Endothelial cell of umbilical vein (primary cell): ENCODE measurements around the gene SPSB2. TPM values are rescaled to one million over a fixed set of nuclear protein-coding genes. Genes with fewer than 3 reads are reported as not detected.

Source experiments
- BruUV-seq: library from RNA; stranded (reverse); fragments of 400-500 nt; replicated peaks from 2 replicates; lab custom pipeline; 2021; lab: Mats Ljungman, UMichigan
- CTCF ChIA-PET: fragments of 300-600, 350-600 bp; sonication (Branson Sonifier 250); formaldehyde crosslinking; loops from one replicate; lab custom pipeline; 2021; ENCODE audit warnings: antibody characterized with exemption, inconsistent platforms; lab: Charles Lee
- POLR2A ChIA-PET: fragments of 300-600, 350-600 bp; sonication (Branson Sonifier 250); formaldehyde crosslinking; loops from one replicate; lab custom pipeline; 2021; ENCODE audit warnings: antibody characterized with exemption, inconsistent platforms; lab: Charles Lee
- DNase-seq: peaks from one replicate; pipeline ENCODE4 v3.0.0-alpha.2; 2011; ENCODE audit warnings: low read depth, low spot score
- FAIRE-seq: peaks from 2 replicates; lab custom pipeline; 2011; peaks lifted over from hg19 to GRCh38; lab: Jason Lieb, UNC
- H2AFZ ChIP-seq: 2 replicates; pipeline ENCODE4 v1.6.0; 2012; ENCODE audit warnings: low read depth, low read length, control low read depth, inconsistent platforms
- H3K27ac ChIP-seq: 2 replicates; pipeline ENCODE4 v1.5.1; 2011; ENCODE audit warnings: low read depth, mild to moderate bottlenecking, control low read depth, low read length, moderate library complexity; ENCODE audit not compliant: insufficient read depth
- H3K27me3 ChIP-seq, 2 experiments: 2 replicates each; pipeline versions ENCODE4 v1.6.0 to v1.6.1; 2011; ENCODE audit warnings: low read length in 2 of 2, mixed read lengths in 1 of 2; ENCODE audit not compliant: control insufficient read depth in 2 of 2, insufficient read depth in 2 of 2
- H3K36me3 ChIP-seq, 2 experiments: 2 replicates in 1 of 2; 3 replicates in 1 of 2; pipeline ENCODE4 v1.5.1; 2011; ENCODE audit warnings: low read length in 2 of 2, mild to moderate bottlenecking in 1 of 2, moderate library complexity in 1 of 2; ENCODE audit not compliant: control insufficient read depth in 2 of 2, insufficient read depth in 2 of 2; ENCODE audit errors: extremely low read depth in 1 of 2
- H3K4me1 ChIP-seq: 3 replicates; pipeline ENCODE4 v1.5.1; 2011; ENCODE audit warnings: mild to moderate bottlenecking, low read length; ENCODE audit not compliant: control insufficient read depth, insufficient read depth; ENCODE audit errors: extremely low read depth
- H3K4me2 ChIP-seq: 2 replicates; pipeline ENCODE4 v1.6.1; 2011; ENCODE audit warnings: low read length, control low read depth, mixed read lengths; ENCODE audit not compliant: insufficient read depth
- H3K4me3 ChIP-seq, 3 experiments: fragments of 200-600 bp in 1 of 3; sonication (generic), shearing (Covaris generic) in 1 of 3; replicated peaks in 1 of 3; 2 replicates each; pipeline ENCODE4 v1.5.1; 2011 to 2016; ENCODE audit warnings: control low read depth in 3 of 3, low read length in 3 of 3, mild to moderate bottlenecking in 2 of 3, inconsistent platforms in 1 of 3, low read depth in 1 of 3, moderate library complexity in 1 of 3; ENCODE audit not compliant: insufficient read depth in 1 of 3
- H3K79me2 ChIP-seq: 2 replicates; pipeline ENCODE4 v1.6.0; 2012; ENCODE audit warnings: low read length, inconsistent platforms; ENCODE audit not compliant: control insufficient read depth, insufficient read depth
- H3K9ac ChIP-seq: replicated peaks from 2 replicates; pipeline ENCODE3; 2011; ENCODE audit warnings: low read length, control low read depth; ENCODE audit not compliant: insufficient read depth; ENCODE audit errors: extremely low read depth
- H3K9me1 ChIP-seq: replicated peaks from 3 replicates; pipeline ENCODE4 v1.6.0; 2011; ENCODE audit warnings: mild to moderate bottlenecking, low read length; ENCODE audit not compliant: control insufficient read depth, insufficient read depth; ENCODE audit errors: extremely low read depth
- H3K9me3 ChIP-seq: replicated peaks from 2 replicates; pipeline ENCODE4 v1.5.1; 2012; ENCODE audit warnings: low read length, inconsistent platforms; ENCODE audit not compliant: control insufficient read depth, insufficient read depth
- H4K20me1 ChIP-seq: replicated peaks from 2 replicates; pipeline ENCODE3; 2011; ENCODE audit warnings: mild to moderate bottlenecking, low read length; ENCODE audit not compliant: control insufficient read depth, insufficient read depth; ENCODE audit errors: extremely low read depth
- EZH2 ChIP-seq: IDR thresholded peaks from 2 replicates; pipeline ENCODE4 v1.6.1; 2012; ENCODE audit warnings: borderline replicate concordance, low read depth, mild to moderate bottlenecking, moderate library complexity, low read length, inconsistent platforms; ENCODE audit not compliant: severe bottlenecking
- FOS ChIP-seq: IDR thresholded peaks from 2 replicates; pipeline ENCODE4 v1.6.1; 2011; ENCODE audit warnings: mild to moderate bottlenecking, low read length, moderate library complexity, borderline replicate concordance; ENCODE audit not compliant: insufficient read depth
- GATA2 ChIP-seq: IDR thresholded peaks from 2 replicates; pipeline ENCODE4 v1.7.0; 2011; ENCODE audit warnings: low read depth, mild to moderate bottlenecking, moderate library complexity, mixed read lengths, low read length; ENCODE audit not compliant: insufficient read length, insufficient read depth
- JUN ChIP-seq: IDR thresholded peaks from 2 replicates; pipeline ENCODE4 v1.6.1; 2011; ENCODE audit warnings: borderline replicate concordance, low read depth; ENCODE audit not compliant: insufficient read length, insufficient read depth
- MYC ChIP-seq: IDR thresholded peaks from one replicate; pipeline ENCODE4 v1.6.1; 2011; ENCODE audit warnings: mild to moderate bottlenecking, low read depth, low read length
- POLR2A ChIP-seq: IDR thresholded peaks from 2 replicates; pipeline ENCODE4 v1.6.1; 2012; ENCODE audit warnings: low read depth, mild to moderate bottlenecking, control low read depth, low read length
- POLR2AphosphoS5 ChIP-seq: IDR thresholded peaks from 2 replicates; pipeline ENCODE4 v1.6.1; 2012; ENCODE audit warnings: low read depth, mild to moderate bottlenecking, control low read depth, low read length, moderate library complexity; ENCODE audit not compliant: insufficient read depth
- dilution Hi-C: fragments of 300-500 bp; cut with MboI; formaldehyde crosslinking; loops from one replicate; pipeline ENCODE4 v1.15.0; 2019; ENCODE audit warnings: low sequenced_read_pairs; ENCODE audit not compliant: extremely low pct_ligation_motif_present
- intact Hi-C: fragments of 100-400 bp; cut with micrococcal nuclease; formaldehyde crosslinking; loops from one replicate; pipeline ENCODE4 v1.10.0; 2022
- polyA plus RNA-seq, 4 experiments: library from polyadenylated mRNA; depleted of rRNA in 3 of 4; stranded (reverse) in 3 of 4; unstranded in 1 of 4; fragments of >200 nt; gene quantifications; 2 replicates each; pipeline versions ENCODE4 v1.2.1 to v1.2.3, GENCODE V29; 2011 to 2012; ENCODE audit warnings: missing spikeins in 1 of 4
- total RNA-seq: library from RNA; stranded (reverse); gene quantifications from 2 replicates; pipeline ENCODE4 v1.2.3, GENCODE V29; 2021
- TF ChIP-seq, protein P1 (sequence below): IDR thresholded peaks from 2 replicates; pipeline ENCODE4 v1.6.1; 2011; ENCODE audit not compliant: insufficient read depth, insufficient read length
- TF ChIP-seq, protein P2 (sequence below), 2 donors: IDR thresholded peaks; 1 replicate in 1 of 2; 2 replicates in 1 of 2; pipeline ENCODE4 v1.5.1; 2011; ENCODE audit warnings: low read length in 2 of 2, mild to moderate bottlenecking in 2 of 2, moderate library complexity in 2 of 2, control low read depth in 1 of 2, inconsistent platforms in 1 of 2, low read depth in 1 of 2; ENCODE audit not compliant: insufficient read depth in 1 of 2; ENCODE audit errors: extremely low read depth in 1 of 2

Gene SPSB2
- total and polyA plus RNA-seq, 2 donors (not counting 3 experiments of a cell fraction or from before 2014, with no cell fraction given) = 3.8 to 6.9 TPM

DNA sequence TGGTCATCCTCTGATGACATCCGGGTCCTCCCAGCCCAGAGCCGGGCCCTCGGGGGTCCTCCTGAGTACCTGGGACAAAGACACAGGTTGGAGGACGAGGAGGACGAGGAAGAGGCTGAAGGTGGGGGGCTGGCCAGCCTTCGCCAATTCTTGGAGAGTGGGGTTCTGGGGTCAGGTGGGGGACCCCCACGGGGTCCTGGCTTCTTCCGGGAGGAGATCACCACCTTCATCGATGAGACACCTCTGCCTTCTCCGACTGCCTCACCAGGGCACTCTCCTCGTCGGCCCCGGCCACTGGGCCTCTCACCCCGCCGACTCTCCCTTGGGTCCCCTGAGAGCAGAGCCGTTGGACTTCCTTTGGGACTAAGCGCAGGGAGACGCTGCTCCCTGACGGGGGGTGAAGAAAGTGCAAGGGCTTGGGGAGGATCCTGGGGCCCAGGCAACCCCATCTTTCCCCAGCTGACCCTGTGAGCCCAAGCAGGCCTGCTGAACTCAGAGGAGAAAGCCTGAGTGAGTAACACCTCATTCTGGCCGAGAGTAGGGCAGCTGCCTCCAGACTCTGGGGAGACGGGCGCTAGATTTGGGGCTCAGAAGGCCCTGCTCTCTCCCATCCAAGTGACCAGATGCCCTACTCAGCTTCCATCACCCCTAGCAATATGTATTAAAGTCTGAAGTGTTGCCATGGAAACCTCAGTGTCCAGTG is 46.2 kb downstream of the SPSB2 start:
- DNase-seq (no peak), FAIRE-seq (no peak)
- dilution Hi-C loops (no loop called here), intact Hi-C loops (no loop called here)
- H3K9ac ChIP-seq = no peak overlapping the region
- H3K36me3 ChIP-seq = peaks cover 0 to 8% of the 10 kb centered on the region in 2 experiments
- peaks cover 23% of the 10 kb centered on the region for H3K4me1 ChIP-seq
- H3K27me3 ChIP-seq = peaks cover 3% of the 10 kb centered on the region in 2 experiments
- H3K4me2 ChIP-seq = no peak overlapping the region
- H3K9me1 ChIP-seq = no peaks in the 10 kb centered on the region
- TF ChIP-seq GATA2 = no peak
- TF ChIP-seq MYC = no peak
- TF ChIP-seq JUN = no peak
- TF ChIP-seq POLR2AphosphoS5 = no peak
- TF ChIP-seq FOS = no peak
- TF ChIP-seq, protein P1, sequence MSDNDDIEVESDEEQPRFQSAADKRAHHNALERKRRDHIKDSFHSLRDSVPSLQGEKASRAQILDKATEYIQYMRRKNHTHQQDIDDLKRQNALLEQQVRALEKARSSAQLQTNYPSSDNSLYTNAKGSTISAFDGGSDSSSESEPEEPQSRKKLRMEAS = no peak
- no peak for TF ChIP-seq EZH2
- TF ChIP-seq POLR2A = no peak
- TF ChIP-seq, protein P2, sequence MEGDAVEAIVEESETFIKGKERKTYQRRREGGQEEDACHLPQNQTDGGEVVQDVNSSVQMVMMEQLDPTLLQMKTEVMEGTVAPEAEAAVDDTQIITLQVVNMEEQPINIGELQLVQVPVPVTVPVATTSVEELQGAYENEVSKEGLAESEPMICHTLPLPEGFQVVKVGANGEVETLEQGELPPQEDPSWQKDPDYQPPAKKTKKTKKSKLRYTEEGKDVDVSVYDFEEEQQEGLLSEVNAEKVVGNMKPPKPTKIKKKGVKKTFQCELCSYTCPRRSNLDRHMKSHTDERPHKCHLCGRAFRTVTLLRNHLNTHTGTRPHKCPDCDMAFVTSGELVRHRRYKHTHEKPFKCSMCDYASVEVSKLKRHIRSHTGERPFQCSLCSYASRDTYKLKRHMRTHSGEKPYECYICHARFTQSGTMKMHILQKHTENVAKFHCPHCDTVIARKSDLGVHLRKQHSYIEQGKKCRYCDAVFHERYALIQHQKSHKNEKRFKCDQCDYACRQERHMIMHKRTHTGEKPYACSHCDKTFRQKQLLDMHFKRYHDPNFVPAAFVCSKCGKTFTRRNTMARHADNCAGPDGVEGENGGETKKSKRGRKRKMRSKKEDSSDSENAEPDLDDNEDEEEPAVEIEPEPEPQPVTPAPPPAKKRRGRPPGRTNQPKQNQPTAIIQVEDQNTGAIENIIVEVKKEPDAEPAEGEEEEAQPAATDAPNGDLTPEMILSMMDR (IDR thresholded peaks at IDR 0.05; ENCODE audit: extremely low read depth in 1 of 2, insufficient read depth in 1 of 2, low read depth in 1 of 2, low read length in 2 of 2) = no peak
- H2AFZ ChIP-seq = peak overlapping the region; percentile 43
- H3K4me3 ChIP-seq = no peak overlapping the region
- H4K20me1 ChIP-seq = no peaks in the 10 kb centered on the region
- no TSS peak for BruUV-seq
- CTCF ChIA-PET = interaction anchor here (1.2 to 12.0 kb wide), 6 partner anchors 46 to 207 kb away, joined by 5 to 148 read pairs (median 7); partner anchors contain the start of genes MLF2 and PTMS
- peaks cover 25% of the 10 kb centered on the region for H3K79me2 ChIP-seq
- no peak overlapping the region for H3K27ac ChIP-seq
- H3K9me3 ChIP-seq = no peaks in the 10 kb centered on the region
- POLR2A ChIA-PET = no interaction called here
